ENCODE results near the gene RNF126.

DNA sequence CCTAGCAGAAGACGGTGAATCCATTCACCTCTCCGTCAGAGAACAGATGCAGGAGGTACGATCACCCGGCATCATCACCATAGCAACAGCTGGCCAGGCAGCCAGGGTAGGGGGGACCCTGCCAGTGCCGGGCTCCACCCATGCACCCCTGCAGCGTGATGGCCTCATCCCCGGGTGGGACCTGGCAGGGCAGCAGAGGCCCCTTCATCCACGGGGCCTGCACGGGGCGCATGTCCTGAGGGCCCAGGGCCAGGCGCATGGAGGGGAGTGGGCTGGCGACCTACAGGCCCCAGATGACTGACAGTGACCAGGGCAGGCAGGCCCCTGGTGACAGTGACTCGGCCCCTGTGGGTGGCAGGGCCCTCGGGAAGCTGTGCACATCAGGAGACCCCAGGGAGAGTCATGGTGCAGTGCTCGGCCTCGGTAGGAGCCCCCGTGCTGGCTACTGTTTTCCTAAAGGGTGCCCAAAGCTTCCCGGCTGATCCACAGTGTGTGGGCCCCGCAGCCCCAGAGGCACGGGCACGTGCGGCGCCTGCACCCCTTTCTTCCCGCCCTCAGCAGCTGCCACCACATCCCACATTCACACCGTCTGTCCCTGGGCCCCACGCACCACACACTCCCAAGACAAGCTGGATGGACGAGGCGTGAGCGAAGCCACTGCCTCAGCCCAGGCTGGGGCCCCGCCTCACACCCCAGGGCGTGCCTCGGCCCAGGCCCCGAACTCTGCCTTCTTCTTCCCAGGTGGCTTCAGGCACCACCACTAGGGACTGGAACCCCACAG, 4.8 kb downstream of the RNF126 start:
- TF ChIP-seq, protein P1, sequence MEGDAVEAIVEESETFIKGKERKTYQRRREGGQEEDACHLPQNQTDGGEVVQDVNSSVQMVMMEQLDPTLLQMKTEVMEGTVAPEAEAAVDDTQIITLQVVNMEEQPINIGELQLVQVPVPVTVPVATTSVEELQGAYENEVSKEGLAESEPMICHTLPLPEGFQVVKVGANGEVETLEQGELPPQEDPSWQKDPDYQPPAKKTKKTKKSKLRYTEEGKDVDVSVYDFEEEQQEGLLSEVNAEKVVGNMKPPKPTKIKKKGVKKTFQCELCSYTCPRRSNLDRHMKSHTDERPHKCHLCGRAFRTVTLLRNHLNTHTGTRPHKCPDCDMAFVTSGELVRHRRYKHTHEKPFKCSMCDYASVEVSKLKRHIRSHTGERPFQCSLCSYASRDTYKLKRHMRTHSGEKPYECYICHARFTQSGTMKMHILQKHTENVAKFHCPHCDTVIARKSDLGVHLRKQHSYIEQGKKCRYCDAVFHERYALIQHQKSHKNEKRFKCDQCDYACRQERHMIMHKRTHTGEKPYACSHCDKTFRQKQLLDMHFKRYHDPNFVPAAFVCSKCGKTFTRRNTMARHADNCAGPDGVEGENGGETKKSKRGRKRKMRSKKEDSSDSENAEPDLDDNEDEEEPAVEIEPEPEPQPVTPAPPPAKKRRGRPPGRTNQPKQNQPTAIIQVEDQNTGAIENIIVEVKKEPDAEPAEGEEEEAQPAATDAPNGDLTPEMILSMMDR (IDR thresholded peaks at IDR 0.05): no peak
- TF ChIP-seq POLR2A (IDR thresholded peaks at IDR 0.05): no peak

Data from body of pancreas (tissue), 4 donors.